Left ventricle myocardium inferior (tissue), 1 donor: ENCODE measurements around the gene ZNF670. TPM values are rescaled to one million over a fixed set of nuclear protein-coding genes. Genes with fewer than 3 reads are reported as not detected.
"Not testable (repeated sequence)": the region's sequence is repeated elsewhere in the genome, so short reads cannot be mapped to it uniquely, and the experiment has no call there.

Source experiments
- DNase-seq: peaks from one replicate; pipeline ENCODE4 v3.0.0-alpha.2; 2020
- H3K27ac ChIP-seq: fragments of 200-600 bp; replicated peaks from 2 replicates; pipeline ENCODE4 v1.8.0; 2021
- H3K27me3 ChIP-seq: fragments of 200-600 bp; 2 replicates; pipeline ENCODE4 v1.8.0; 2021; ENCODE audit warnings: low read depth
- H3K36me3 ChIP-seq: fragments of 200-600 bp; 2 replicates; pipeline ENCODE4 v1.8.0; 2021
- H3K4me1 ChIP-seq: fragments of 200-600 bp; 2 replicates; pipeline ENCODE4 v1.8.0; 2021
- H3K4me3 ChIP-seq: fragments of 200-600 bp; 2 replicates; pipeline ENCODE4 v1.8.0; 2021; ENCODE audit warnings: mild to moderate bottlenecking, moderate library complexity
- H3K9me3 ChIP-seq: fragments of 200-600 bp; replicated peaks from 2 replicates; pipeline ENCODE4 v1.8.0; 2021
- CTCF ChIP-seq: fragments of 200-600 bp; IDR thresholded peaks from 2 replicates; pipeline ENCODE4 v1.8.0; 2021; ENCODE audit warnings: antibody characterized with exemption, mild to moderate bottlenecking, borderline replicate concordance
- intact Hi-C: fragments of 100-400 bp; cut with micrococcal nuclease; formaldehyde crosslinking; loops from one replicate; pipeline ENCODE4 v1.11.0; 2022
- long read RNA-seq: library from polyadenylated mRNA; unstranded; transcript quantifications from one replicate; pipeline ENCODE4 v2.0.0, GENCODE V29; 2021
- total RNA-seq: library from RNA; stranded (reverse); fragmentation: NEBNext Ultra II Directional; extraction: Animal tissue kit (Norgen Biotek cat#: 25700); gene quantifications from one replicate; pipeline ENCODE4 v1.2.1, GENCODE V29; 2021
- donor health status: DM: no; HTN: yes; CAD: no; lungs with severe emphysema.

The ZNF670 gene
- total RNA-seq = 1.5 TPM
- long read RNA-seq = 0 reads

GRCh38 chr1:247078258-247079140, at the start of gene ZNF670:
ZNF670 (minus strand) TSS chr1:247078811; CDS start chr1:247078596, 215 bp downstream.
- intact Hi-C loops = no loop called here
- peak; percentile 96 for DNase-seq
- peaks cover 24% of the 10 kb centered on the region for H3K4me1 ChIP-seq
- no peak for TF ChIP-seq CTCF
- H3K4me3 ChIP-seq = peak within 1 kb of the TSS; percentile 84
- no peaks in the 10 kb centered on the region for H3K36me3 ChIP-seq
- H3K27me3 ChIP-seq = no peaks in the 10 kb centered on the region
- no peaks in the 10 kb centered on the region for H3K9me3 ChIP-seq
- peak within 1 kb of the TSS; percentile 77 for H3K27ac ChIP-seq

GRCh38 chr1:247127519-247128282, 49.1 kb upstream of the ZNF670 start:
- DNase-seq, H3K4me1 ChIP-seq, intact Hi-C loops, H3K27me3 ChIP-seq, H3K27ac ChIP-seq: not testable (repeated sequence)
- Histone ChIP-seq H3K4me3 (peak overlapping the region; percentile 25), H3K9me3 (peaks cover 30% of the 10 kb centered on the region), H3K36me3 (peaks cover 19% of the 10 kb centered on the region)

- H3K4me1 ChIP-seq, intact Hi-C loops, H3K4me3 ChIP-seq, H3K27me3 ChIP-seq, H3K27ac ChIP-seq, DNase-seq: not testable (repeated sequence)
- Histone ChIP-seq H3K9me3 (peaks cover 21% of the 10 kb centered on the region), H3K36me3 (peaks cover 15% of the 10 kb centered on the region)
These were observed 48.0 kb upstream of the ZNF670 start for GRCh38 chr1:247126601-247127000.

- H3K27me3 ChIP-seq, H3K4me1 ChIP-seq, intact Hi-C loops, DNase-seq, H3K27ac ChIP-seq, H3K4me3 ChIP-seq: not testable (repeated sequence)
- H3K9me3 ChIP-seq = peaks cover 17% of the 10 kb centered on the region
- peaks cover 11% of the 10 kb centered on the region for H3K36me3 ChIP-seq
These were observed 47.6 kb upstream of the ZNF670 start for GRCh38 chr1:247126166-247126565.

- no peaks in the 10 kb centered on the region for H3K27me3 ChIP-seq
- H3K36me3 ChIP-seq = no peaks in the 10 kb centered on the region
- no peaks in the 10 kb centered on the region for H3K4me1 ChIP-seq
- DNase-seq = no peak
- no peak for TF ChIP-seq CTCF
- H3K4me3 ChIP-seq = no peak overlapping the region
- intact Hi-C loops = no loop called here
- H3K27ac ChIP-seq = no peak overlapping the region
- H3K9me3 ChIP-seq = peaks cover 2% of the 10 kb centered on the region
These were observed 42.8 kb upstream of the ZNF670 start for GRCh38 chr1:247121382-247121781.

- H3K36me3 ChIP-seq, H3K27ac ChIP-seq, H3K9me3 ChIP-seq, intact Hi-C loops, H3K4me1 ChIP-seq, H3K27me3 ChIP-seq, H3K4me3 ChIP-seq, DNase-seq: not testable (repeated sequence)
These were observed 41.7 kb upstream of the ZNF670 start for GRCh38 chr1:247120408-247120668.

- intact Hi-C loops = no loop called here
- Histone ChIP-seq H3K27me3 (no peaks in the 10 kb centered on the region), H3K4me1 (no peaks in the 10 kb centered on the region), H3K4me3 (no peak overlapping the region), H3K36me3 (no peaks in the 10 kb centered on the region), H3K9me3 (peaks cover 2% of the 10 kb centered on the region), H3K27ac (no peak overlapping the region)
- no peak for DNase-seq
- TF ChIP-seq CTCF = no peak
These were observed 41.2 kb upstream of the ZNF670 start for GRCh38 chr1:247119600-247120407.
